GM19438 (cell line): ENCODE results near the gene PCDH19.

ENCODE experiments used
- ATAC-seq: cut with Tn5 transposase; IDR thresholded peaks from one replicate; pipeline ENCODE4 v1.9.1; 2021; ENCODE audit warnings: low read depth; ENCODE audit not compliant: unreplicated experiment

Gene PCDH19

DNA sequence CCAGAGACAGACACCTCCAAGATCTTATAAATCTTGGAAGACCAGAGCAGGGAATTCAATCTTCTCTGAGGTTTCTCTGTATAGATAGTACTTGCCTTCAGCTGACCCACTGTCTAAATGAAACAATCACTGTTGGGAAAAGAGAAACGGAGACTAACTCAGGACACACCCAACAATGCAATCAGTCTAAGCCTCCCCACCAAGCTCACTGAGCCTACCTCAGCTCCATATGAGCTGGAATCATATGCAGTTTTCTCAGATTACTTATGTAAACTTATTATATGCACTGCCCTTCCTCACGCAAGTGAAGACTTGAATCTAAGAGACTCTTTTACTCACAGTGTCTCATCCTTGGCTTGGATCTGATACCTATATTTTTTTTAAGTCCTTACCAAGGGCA, 110.5 kb downstream of the PCDH19 start:
- ATAC-seq = no peak

DNA sequence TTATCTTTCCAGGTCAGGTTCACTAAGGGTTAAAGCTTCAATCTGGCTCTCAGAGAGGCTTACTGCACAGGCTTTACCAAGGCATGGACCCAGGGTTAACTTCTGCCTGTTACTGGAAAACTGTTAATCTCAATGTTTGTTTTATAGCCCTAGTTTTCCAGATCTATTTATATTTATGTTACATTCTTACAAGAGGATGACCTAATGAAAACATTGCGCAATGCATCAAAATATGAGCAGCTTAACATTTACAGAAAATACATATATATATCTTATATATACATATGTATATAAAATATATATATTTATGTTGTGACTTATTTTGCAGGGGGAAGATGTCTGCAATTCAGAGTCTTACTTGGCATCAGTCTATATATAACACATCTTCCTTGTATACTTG, 112.3 kb downstream of the PCDH19 start:
- no peak for ATAC-seq

DNA sequence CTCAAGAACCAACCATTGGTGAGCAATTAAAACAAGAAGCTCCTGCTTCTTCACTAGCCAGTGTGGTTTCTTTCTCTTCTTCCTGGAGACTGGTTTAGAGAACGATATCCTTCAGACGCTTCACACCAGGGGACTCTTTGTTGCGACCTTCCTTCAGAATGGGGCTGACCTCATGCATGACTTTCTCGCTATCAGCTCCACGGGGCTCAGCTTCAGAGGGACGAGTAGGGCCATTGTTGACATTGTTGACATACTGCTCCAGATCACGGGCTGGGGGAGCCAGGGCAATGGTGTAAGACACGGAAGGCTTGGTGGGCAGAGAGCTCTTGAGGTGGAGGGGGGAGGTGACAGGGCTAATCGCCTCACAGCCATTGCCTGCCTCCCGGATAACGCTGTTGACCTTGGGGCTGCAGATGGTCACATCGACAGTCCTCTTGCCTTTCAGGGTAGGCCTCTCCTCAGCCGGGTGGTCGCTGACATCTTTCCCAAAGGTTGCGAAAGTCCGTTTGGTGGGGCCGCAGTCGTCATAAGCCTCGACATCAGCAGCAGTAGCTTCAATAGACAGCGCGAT, 113.8 kb downstream of the PCDH19 start:
- ATAC-seq = no peak

DNA sequence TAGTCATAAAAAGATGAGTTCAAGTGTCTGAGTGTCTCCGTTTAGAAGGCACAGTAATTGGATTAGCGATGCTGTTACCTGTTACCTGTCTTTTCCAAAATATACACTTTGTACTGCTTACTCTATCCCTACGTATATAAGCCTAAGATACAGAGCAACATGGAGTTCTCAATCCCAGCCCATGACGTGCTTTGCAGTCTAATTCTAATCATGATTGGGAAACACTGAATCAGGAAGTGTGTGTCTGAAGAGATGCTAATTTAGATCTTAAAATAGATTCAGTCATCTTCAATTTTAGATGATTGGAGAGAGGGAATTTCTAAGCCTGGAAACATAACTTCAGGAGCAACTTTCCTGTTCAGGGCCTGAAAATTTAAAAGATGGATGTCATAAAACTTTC, 115.1 kb downstream of the PCDH19 start:
- no peak for ATAC-seq

DNA sequence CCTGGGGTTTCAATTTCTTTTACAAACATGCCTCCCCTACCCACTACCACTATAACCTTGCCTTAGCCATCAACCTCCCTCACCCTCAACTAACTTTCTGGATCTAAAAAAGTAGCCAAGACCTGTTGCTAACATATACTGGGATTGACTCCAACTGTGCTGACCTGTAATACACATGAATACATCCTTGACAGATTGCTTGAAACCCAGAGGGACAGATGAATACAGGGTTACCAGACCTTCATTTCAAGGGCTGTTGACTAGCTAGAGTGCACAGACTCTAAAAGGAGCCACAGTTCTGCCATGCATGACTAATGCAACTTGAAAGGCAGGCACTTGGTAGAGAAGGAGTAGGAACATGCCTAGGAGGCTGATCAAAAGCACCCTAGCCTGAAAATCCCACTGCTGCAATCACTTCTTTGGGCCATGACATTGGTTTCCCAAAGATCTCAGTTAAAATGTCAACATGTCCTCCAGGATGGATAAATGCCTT, 121.0 kb downstream of the PCDH19 start:
- no peak for ATAC-seq

DNA sequence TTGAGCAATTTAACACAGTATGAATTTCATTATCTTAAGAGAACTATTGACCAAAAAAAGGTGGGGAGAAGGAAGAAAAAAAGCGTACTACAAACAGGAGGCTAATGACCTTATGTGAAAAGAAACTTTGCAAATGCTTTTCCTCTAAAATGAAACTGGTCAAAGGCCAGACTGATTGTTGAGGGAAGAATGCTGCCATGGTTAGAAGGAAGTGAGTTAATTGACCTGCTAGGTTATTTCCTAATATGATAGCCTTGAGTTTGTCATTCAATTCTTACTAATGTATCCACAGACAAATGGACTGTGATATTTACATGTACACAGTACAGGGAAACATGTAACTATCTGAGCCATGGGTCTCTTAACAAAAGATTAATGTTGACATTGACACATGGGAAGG, 132.8 kb downstream of the PCDH19 start:
- no peak for ATAC-seq

DNA sequence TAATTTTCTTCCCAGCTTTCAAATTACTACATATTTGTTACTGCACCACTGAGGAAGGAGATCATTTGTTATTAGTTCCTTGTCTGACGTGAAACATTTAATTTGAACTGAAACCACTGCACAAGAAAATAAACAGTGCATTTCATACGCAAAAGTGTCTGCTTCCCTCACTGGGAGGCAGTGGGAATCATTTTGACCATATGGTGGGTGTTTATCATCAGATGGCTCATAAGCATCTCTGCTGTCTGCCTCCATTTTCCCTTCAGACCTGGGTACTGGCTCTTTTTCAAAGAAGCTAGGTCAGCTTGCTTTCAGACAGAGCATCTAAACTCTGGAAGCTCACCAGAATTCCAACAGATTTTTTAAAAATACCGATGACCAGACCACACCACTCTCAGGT, 135.2 kb downstream of the PCDH19 start:
- ATAC-seq = no peak

DNA sequence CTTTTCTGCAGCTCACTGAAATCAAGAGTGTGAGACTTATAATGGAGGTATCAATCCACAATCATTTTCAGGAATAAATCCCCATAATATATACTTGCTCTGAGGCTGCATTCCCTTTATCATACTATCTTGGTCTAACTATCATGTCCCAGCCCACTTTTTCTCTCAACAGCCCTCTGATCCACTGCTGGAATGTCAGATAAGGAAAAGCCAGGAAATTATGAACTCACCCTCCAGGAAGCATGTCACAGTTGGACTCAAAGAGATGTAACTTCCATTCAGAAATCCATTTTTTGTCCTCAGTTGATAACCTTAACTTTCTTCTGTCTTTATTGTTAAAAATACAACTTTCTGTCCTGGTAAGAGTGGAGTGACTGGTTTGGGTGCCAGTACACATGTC, 144.9 kb downstream of the PCDH19 start:
- no peak for ATAC-seq

DNA sequence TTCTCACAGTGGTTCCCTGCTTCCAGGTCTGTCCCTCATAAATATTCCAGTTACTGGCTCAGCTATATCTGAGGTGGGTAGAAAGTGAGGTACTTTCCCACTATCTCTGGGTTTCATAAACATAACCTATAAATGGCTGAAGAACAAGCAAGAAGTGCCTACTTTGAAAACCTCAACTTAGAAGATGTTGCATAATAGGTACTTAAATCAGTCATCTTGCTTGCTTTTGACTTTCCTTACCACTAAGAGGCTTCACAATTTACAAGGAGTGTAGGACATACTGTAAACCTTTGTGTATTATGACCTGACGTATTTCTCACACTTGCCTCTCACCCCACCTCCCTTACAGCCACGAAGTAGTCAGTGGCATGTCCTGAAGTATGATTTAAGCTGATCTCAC, 145.9 kb downstream of the PCDH19 start:
- ATAC-seq = peak; percentile 78

DNA sequence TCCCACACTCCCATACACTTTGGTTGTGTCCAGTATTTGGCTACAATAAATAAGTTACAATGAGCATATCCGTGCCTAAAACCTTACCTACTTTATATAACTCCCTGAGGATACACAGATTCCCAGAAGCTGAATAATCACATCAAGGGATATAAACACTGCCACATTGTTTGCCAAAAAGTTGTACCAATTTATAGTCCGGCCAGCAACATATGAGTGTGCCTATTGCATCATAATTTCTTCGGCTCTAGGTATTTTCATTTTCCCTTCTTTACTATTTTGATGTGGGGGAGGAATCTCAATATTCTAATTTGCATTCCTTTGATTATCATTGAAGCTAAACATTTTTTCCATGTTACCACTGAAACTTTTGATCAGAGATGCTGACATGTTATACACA, 146.4 kb downstream of the PCDH19 start:
- ATAC-seq = no peak

DNA sequence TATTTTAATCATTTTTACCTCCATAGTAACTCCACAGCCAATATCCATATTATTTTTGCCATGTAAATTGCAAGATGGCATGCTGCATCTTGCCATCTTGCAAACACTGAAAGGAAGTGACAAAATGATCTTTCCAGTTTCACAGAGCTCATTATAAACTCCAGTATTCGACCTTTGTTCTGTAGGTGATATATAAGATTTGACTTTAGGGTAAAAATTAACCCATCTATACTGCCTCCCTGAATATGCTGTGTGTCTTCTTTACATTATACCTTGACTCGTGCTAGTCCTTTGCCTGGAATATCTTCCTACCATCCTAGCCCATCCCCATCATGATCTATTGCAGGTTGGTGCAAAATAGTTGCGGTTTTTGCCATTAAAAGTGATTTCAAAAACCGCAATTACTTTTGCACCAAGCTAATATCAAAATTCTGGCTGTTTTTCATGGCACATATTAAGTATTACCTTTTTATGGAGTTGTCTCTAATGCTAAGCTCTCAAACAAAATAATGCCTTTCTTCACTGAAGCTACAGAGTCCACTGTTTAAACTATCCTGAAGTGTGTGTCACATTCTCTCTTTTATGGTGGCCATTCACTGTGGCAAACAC, 161.1 kb downstream of the PCDH19 start:
- no peak for ATAC-seq

DNA sequence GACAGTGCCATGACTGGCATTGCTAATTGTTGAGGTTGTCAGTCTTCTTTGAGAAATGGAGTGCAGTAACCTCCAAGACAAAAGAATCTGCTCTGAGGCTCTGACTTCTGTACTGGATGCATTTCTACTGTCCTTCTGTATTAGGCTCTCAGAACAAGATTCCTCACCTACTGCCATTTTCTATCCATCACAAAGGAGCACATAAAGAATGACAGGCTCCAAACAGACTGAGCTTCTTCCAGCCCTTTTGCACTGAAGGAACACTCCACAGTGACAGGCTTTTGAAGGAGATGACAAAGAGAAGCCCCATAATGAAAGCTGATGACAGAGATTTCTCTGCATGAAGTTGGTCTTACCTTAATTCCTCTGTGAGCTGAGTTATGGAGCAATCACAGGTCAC, 162.2 kb downstream of the PCDH19 start:
- ATAC-seq = no peak

DNA sequence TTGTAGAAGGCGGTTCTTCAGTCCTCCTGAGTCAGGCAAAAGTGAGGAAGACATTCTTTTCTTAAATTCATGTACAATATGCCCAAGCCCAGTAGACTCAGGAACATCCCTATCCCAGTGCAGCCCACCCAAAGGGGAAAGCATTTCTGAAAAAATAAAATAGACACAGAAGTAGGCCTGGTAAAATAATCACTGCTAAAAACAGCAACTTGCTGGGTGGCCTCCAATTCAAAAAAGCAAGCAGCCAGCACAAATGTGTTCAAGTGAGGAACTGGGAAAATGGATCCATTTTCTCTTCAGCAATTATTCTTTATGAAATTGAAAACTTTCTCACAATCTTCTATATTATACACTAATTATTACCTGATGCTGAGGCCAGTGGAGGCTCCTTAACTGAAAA, 165.4 kb downstream of the PCDH19 start:
- ATAC-seq = no peak
